NCI-H2227 treated with DMSO at 0.1 percent for 48 hours (cell line): ENCODE results near the gene GRIN3A.
"Not testable (repeated sequence)": the region's sequence is repeated elsewhere in the genome, so short reads cannot be mapped to it uniquely, and the experiment has no call there.

Experiments
- DNase-seq: peaks from one replicate; lab custom pipeline; 2025; lab: John Stamatoyannopoulos, UW

Gene GRIN3A

GRCh38 chr9:101578378-101578777 lies 160.1 kb downstream of the GRIN3A start:
- no peak for DNase-seq

- DNase-seq, result no peak
These were observed 163.6 kb downstream of the GRIN3A start for GRCh38 chr9:101574731-101575333.

GRCh38 chr9:101572316-101572715 lies 166.1 kb downstream of the GRIN3A start:
- DNase-seq, result no peak

- DNase-seq, result no peak
These were observed 167.3 kb downstream of the GRIN3A start for GRCh38 chr9:101571114-101571513.

GRCh38 chr9:101569741-101570501 lies 168.5 kb downstream of the GRIN3A start:
- no peak for DNase-seq

- DNase-seq, result no peak
These were observed 170.6 kb downstream of the GRIN3A start for GRCh38 chr9:101567725-101568350.

GRCh38 chr9:101566904-101567724 lies 171.3 kb downstream of the GRIN3A start:
- DNase-seq, result no peak

GRCh38 chr9:101564252-101564651 lies 174.2 kb downstream of the GRIN3A start:
- DNase-seq, result no peak

- no peak for DNase-seq
These were observed 175.5 kb downstream of the GRIN3A start for GRCh38 chr9:101562966-101563365.

- no peak for DNase-seq
These were observed 176.7 kb downstream of the GRIN3A start for GRCh38 chr9:101561740-101562139.

GRCh38 chr9:101549472-101550098 lies 188.9 kb downstream of the GRIN3A start:
- DNase-seq, result not testable (repeated sequence)

GRCh38 chr9:101543098-101543735 lies 195.2 kb downstream of the GRIN3A start:
- no peak for DNase-seq

- DNase-seq, result no peak
These were observed 198.4 kb downstream of the GRIN3A start for GRCh38 chr9:101540069-101540468.

GRCh38 chr9:101536938-101537337 lies 201.5 kb downstream of the GRIN3A start:
- no peak for DNase-seq

- DNase-seq, result no peak
These were observed 202.1 kb downstream of the GRIN3A start for GRCh38 chr9:101536351-101536750.

- DNase-seq, result peak; percentile 99
These were observed 204.9 kb downstream of the GRIN3A start, which contains the start of gene RNF20 for GRCh38 chr9:101533334-101534204. Gene RNF20 (plus strand): TSS chr9:101533853. CDS start chr9:101535424, 1,571 bp downstream.

- DNase-seq, result peak; percentile 23
These were observed 208.3 kb downstream of the GRIN3A start for GRCh38 chr9:101530076-101530711.

GRCh38 chr9:101528015-101528414 lies 210.4 kb downstream of the GRIN3A start:
- no peak for DNase-seq

GRCh38 chr9:101527066-101527465 lies 211.4 kb downstream of the GRIN3A start:
- no peak for DNase-seq

GRCh38 chr9:101524371-101524770 lies 214.1 kb downstream of the GRIN3A start:
- DNase-seq, result no peak
